ENCODE results near the gene SDK2. TPM values are rescaled to one million over a fixed set of nuclear protein-coding genes. Genes with fewer than 3 reads are reported as not detected.

The SDK2 gene
- total and polyA plus RNA-seq, 9 of the 15 experiments (the other 6 are each of a cell fraction or from before 2014, with no cell fraction given) = 0.04 TPM; not detected in 8

- TF ChIP-seq SRSF1 (IDR thresholded peaks at IDR 0.05; ENCODE audit: low read depth, low read length) = no peak
- TF ChIP-seq, protein P1, sequence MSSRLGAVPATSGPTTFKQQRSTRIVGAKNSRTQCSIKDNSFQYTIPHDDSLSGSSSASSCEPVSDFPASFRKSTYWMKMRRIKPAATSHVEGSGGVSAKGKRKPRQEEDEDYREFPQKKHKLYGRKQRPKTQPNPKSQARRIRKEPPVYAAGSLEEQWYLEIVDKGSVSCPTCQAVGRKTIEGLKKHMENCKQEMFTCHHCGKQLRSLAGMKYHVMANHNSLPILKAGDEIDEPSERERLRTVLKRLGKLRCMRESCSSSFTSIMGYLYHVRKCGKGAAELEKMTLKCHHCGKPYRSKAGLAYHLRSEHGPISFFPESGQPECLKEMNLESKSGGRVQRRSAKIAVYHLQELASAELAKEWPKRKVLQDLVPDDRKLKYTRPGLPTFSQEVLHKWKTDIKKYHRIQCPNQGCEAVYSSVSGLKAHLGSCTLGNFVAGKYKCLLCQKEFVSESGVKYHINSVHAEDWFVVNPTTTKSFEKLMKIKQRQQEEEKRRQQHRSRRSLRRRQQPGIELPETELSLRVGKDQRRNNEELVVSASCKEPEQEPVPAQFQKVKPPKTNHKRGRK (tag; IDR thresholded peaks at IDR 0.05) = no peak
- no peak for TF ChIP-seq TRIM28 (IDR thresholded peaks at IDR 0.05)
- no peak for TF ChIP-seq ZNF12 (CRISPR knock-in tag; IDR thresholded peaks at IDR 0.05)
- no peak for TF ChIP-seq PTTG1 (tag; IDR thresholded peaks at IDR 0.05; ENCODE audit: low read depth)
- TF ChIP-seq MYBL2 (IDR thresholded peaks at IDR 0.05; ENCODE audit: low read depth) = no peak
- TF ChIP-seq MYBL2 (CRISPR knock-in tag; IDR thresholded peaks at IDR 0.05; ENCODE audit: borderline replicate concordance) = no peak
- no peak for TF ChIP-seq TAF9B (IDR thresholded peaks at IDR 0.05; ENCODE audit: partially characterized antibody)
- TF ChIP-seq EZH2 (IDR thresholded peaks at IDR 0.05; ENCODE audit: borderline replicate concordance, low read depth, low read length) = no peak
- TF ChIP-seq, protein P2, sequence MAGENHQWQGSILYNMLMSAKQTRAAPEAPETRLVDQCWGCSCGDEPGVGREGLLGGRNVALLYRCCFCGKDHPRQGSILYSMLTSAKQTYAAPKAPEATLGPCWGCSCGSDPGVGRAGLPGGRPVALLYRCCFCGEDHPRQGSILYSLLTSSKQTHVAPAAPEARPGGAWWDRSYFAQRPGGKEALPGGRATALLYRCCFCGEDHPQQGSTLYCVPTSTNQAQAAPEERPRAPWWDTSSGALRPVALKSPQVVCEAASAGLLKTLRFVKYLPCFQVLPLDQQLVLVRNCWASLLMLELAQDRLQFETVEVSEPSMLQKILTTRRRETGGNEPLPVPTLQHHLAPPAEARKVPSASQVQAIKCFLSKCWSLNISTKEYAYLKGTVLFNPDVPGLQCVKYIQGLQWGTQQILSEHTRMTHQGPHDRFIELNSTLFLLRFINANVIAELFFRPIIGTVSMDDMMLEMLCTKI (IDR thresholded peaks at IDR 0.05; ENCODE audit: partially characterized antibody) = no peak
- TF ChIP-seq, protein P3, sequence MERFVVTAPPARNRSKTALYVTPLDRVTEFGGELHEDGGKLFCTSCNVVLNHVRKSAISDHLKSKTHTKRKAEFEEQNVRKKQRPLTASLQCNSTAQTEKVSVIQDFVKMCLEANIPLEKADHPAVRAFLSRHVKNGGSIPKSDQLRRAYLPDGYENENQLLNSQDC (CRISPR knock-in tag; IDR thresholded peaks at IDR 0.05) = no peak
- no peak for TF ChIP-seq FIP1L1 (IDR thresholded peaks at IDR 0.05; ENCODE audit: low read depth, low read length, poor library complexity, severe bottlenecking)
These were observed 99.9 kb downstream of the SDK2 start (continued) for GRCh38 chr17:73544333-73544732.

Measured in K562 (cell line).